H9 (cell line): ENCODE measurements around the gene FGF10. TPM values are rescaled to one million over a fixed set of nuclear protein-coding genes. Genes with fewer than 3 reads are reported as not detected.

Experiments
- DNase-seq: peaks from one replicate; pipeline ENCODE4 v3.0.0-alpha.2; 2017
- H2AFZ ChIP-seq: one replicate; pipeline ENCODE4 v1.6.1; 2013; ENCODE audit warnings: mild to moderate bottlenecking, low read length, control low read depth, moderate library complexity
- H2AK5ac ChIP-seq: 2 replicates; pipeline ENCODE4 v1.6.1; 2013; ENCODE audit warnings: low read length, control low read depth, mixed read lengths; ENCODE audit not compliant: insufficient read length
- H2BK120ac ChIP-seq: one replicate; pipeline ENCODE4 v1.6.1; 2013; ENCODE audit warnings: low read depth, mild to moderate bottlenecking, low read length, control low read depth, inconsistent platforms; ENCODE audit not compliant: poor library complexity, severe bottlenecking
- H2BK12ac ChIP-seq: 2 replicates; pipeline ENCODE4 v1.6.1; 2013; ENCODE audit warnings: low read length, control low read depth, mixed read lengths, low read depth; ENCODE audit not compliant: insufficient read length
- H2BK15ac ChIP-seq: 2 replicates; pipeline ENCODE4 v1.6.1; 2013; ENCODE audit warnings: low read depth, low read length, control low read depth
- H2BK20ac ChIP-seq: one replicate; pipeline ENCODE4 v1.6.1; 2013; ENCODE audit warnings: low read depth, mild to moderate bottlenecking, low read length, control low read depth, inconsistent platforms; ENCODE audit not compliant: poor library complexity, severe bottlenecking
- H2BK5ac ChIP-seq: 2 replicates; pipeline ENCODE4 v1.6.1; 2013; ENCODE audit warnings: low read length, control low read depth, mixed read lengths; ENCODE audit not compliant: insufficient read length
- H3K14ac ChIP-seq: 2 replicates; pipeline ENCODE4 v1.6.1; 2013; ENCODE audit warnings: low read length, control low read depth; ENCODE audit not compliant: insufficient read depth
- H3K18ac ChIP-seq: 2 replicates; pipeline ENCODE4 v1.6.1; 2013; ENCODE audit warnings: low read depth, mild to moderate bottlenecking, mixed read lengths, low read length, control low read depth; ENCODE audit not compliant: insufficient read length
- H3K23ac ChIP-seq: 2 replicates; pipeline ENCODE4 v1.6.1; 2013; ENCODE audit warnings: low read length, control low read depth, mixed read lengths, low read depth; ENCODE audit not compliant: insufficient read length
- H3K23me2 ChIP-seq: 2 replicates; pipeline ENCODE4 v1.6.1; 2013; ENCODE audit warnings: low read depth, mild to moderate bottlenecking, mixed read lengths, low read length, control low read depth; ENCODE audit not compliant: insufficient read length, poor library complexity, severe bottlenecking
- H3K27ac ChIP-seq: 2 replicates; pipeline ENCODE4 v1.5.1; 2013; ENCODE audit warnings: low read length, control low read depth, mixed read lengths, low read depth; ENCODE audit not compliant: insufficient read length
- H3K27me3 ChIP-seq: 2 replicates; pipeline ENCODE4 v1.6.1; 2013; ENCODE audit warnings: low read length, control low read depth, inconsistent platforms; ENCODE audit not compliant: insufficient read depth
- H3K4ac ChIP-seq: 2 replicates; pipeline ENCODE4 v1.6.1; 2013; ENCODE audit warnings: low read depth, mild to moderate bottlenecking, control low read depth, inconsistent platforms, low read length, moderate library complexity
- H3K4me1 ChIP-seq: 2 replicates; pipeline ENCODE4 v1.6.1; 2013; ENCODE audit warnings: low read length, control low read depth, inconsistent platforms; ENCODE audit not compliant: insufficient read depth
- H3K4me2 ChIP-seq: 2 replicates; pipeline ENCODE4 v1.6.1; 2013; ENCODE audit warnings: low read length, control low read depth, mixed read lengths; ENCODE audit not compliant: insufficient read length, insufficient read depth
- H3K56ac ChIP-seq: 2 replicates; pipeline ENCODE4 v1.6.1; 2013; ENCODE audit warnings: low read depth, mild to moderate bottlenecking, mixed read lengths, low read length, control low read depth; ENCODE audit not compliant: insufficient read length
- H3K79me1 ChIP-seq: 2 replicates; pipeline ENCODE4 v1.6.1; 2013; ENCODE audit warnings: low read depth, mild to moderate bottlenecking, moderate library complexity, low read length, control low read depth, inconsistent platforms; ENCODE audit not compliant: insufficient read depth, poor library complexity, severe bottlenecking
- H3K79me2 ChIP-seq: 2 replicates; pipeline ENCODE4 v1.6.1; 2013; ENCODE audit warnings: low read length, control low read depth, inconsistent platforms; ENCODE audit not compliant: insufficient read depth
- H3K9ac ChIP-seq: 2 replicates; pipeline ENCODE4 v1.6.1; 2013; ENCODE audit warnings: low read length, control low read depth, mixed read lengths; ENCODE audit not compliant: insufficient read length; ENCODE audit errors: extremely low read depth
- H3K9me3 ChIP-seq: one replicate; pipeline ENCODE4 v1.6.1; 2013; ENCODE audit warnings: low read depth, low read length, inconsistent platforms; ENCODE audit not compliant: control insufficient read depth
- H3T11ph ChIP-seq: one replicate; pipeline ENCODE4 v1.6.1; 2013; ENCODE audit warnings: mild to moderate bottlenecking, low read length, control low read depth, inconsistent platforms
- H4K20me1 ChIP-seq: one replicate; pipeline ENCODE4 v1.6.1; 2013; ENCODE audit not compliant: control insufficient read depth, insufficient read length, insufficient read depth
- H4K5ac ChIP-seq: 2 replicates; pipeline ENCODE4 v1.6.1; 2013; ENCODE audit warnings: low read depth, mild to moderate bottlenecking, mixed read lengths, low read length, control low read depth; ENCODE audit not compliant: insufficient read length
- H4K8ac ChIP-seq: replicated peaks from 2 replicates; pipeline ENCODE4 v1.6.1; 2013; ENCODE audit warnings: low read length, control low read depth, mixed read lengths, low read depth; ENCODE audit not compliant: insufficient read length
- H4K91ac ChIP-seq: 2 replicates; pipeline ENCODE4 v1.6.1; 2013; ENCODE audit warnings: low read depth, mild to moderate bottlenecking, moderate library complexity, mixed read lengths, low read length, control low read depth; ENCODE audit not compliant: insufficient read length
- H3K27ac Mint-ChIP-seq, 3 experiments: 2 replicates in 2 of 3; 3 replicates in 1 of 3; pipeline ENCODE4 v1.8.0; 2020 to 2021; ENCODE audit warnings: mixed read lengths in 3 of 3, mild to moderate bottlenecking in 1 of 3, moderate library complexity in 1 of 3
- H3K27me3 Mint-ChIP-seq: 2 replicates; pipeline ENCODE4 v1.8.0; 2021; ENCODE audit warnings: low read depth, mild to moderate bottlenecking, moderate library complexity, mixed read lengths
- H3K36me3 Mint-ChIP-seq, 3 experiments: 2 replicates in 2 of 3; 3 replicates in 1 of 3; pipeline ENCODE4 v1.8.0; 2020 to 2021; ENCODE audit warnings: low read depth in 3 of 3, mixed read lengths in 3 of 3; ENCODE audit not compliant: insufficient read depth in 1 of 3
- H3K4me1 Mint-ChIP-seq, 2 experiments: 2 replicates each; pipeline ENCODE4 v1.8.0; 2020; ENCODE audit warnings: mixed read lengths in 2 of 2
- H3K4me3 Mint-ChIP-seq, 2 experiments: 2 replicates in 1 of 2; 3 replicates in 1 of 2; pipeline ENCODE4 v1.8.0; 2020 to 2021; ENCODE audit warnings: mild to moderate bottlenecking in 2 of 2, mixed read lengths in 2 of 2, moderate library complexity in 1 of 2
- H3K9me3 Mint-ChIP-seq, 2 experiments: 2 replicates in 1 of 2; 3 replicates in 1 of 2; pipeline ENCODE4 v1.8.0; 2020; ENCODE audit warnings: mild to moderate bottlenecking in 2 of 2, mixed read lengths in 2 of 2, moderate library complexity in 1 of 2
- WGBS: extraction: QIAGEN DNeasy Blood & Tissue Kit; methylation state at CpG from one replicate; pipeline ENCODE4 v1.1.7; 2013; ENCODE audit warnings: missing lambda C conversion rate, low lambda C conversion rate, mixed read lengths; ENCODE audit not compliant: insufficient read length; ENCODE audit errors: extremely low coverage; 5-methylcytosine and 5-hydroxymethylcytosine counted together
- total RNA-seq: library from RNA; stranded (reverse); gene quantifications from 2 replicates; pipeline ENCODE4 v1.2.1, GENCODE V29; 2021
- TF ChIP-seq, protein P1 (sequence below): fragments of 200-600 bp; sonication (generic); conservative IDR thresholded peaks from 3 replicates; pipeline ENCODE4 v1.8.0; 2021; ENCODE audit warnings: antibody characterized with exemption, mild to moderate bottlenecking

FGF10 gene
- total RNA-seq, 1 experiment from 2014 or later = not detected

DNA sequence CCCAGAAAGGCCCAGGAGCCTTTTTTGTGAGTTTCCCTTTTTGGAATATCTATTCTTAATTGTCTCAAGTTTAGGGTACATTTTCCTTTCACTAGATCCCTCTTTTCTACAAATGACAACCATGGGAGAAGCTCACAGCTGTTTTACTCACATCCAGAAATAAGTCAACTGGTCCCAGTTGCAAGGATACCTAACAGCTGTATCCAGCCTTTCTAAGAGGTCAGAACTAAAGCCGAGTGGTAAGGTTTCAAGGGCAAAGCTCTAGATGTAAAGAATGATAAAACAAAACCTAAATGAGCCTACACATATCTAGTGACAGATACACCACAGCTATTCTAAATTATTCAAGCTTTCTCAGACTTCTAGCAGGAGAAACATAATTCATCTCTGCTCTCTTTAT is 4.4 kb downstream of the FGF10 start:
- DNase-seq = no peak
- no peak overlapping the region for H3K18ac ChIP-seq
- WGBS = no CpG with 5 or more reads among the region's 1 CpG
- H3K9me3 ChIP-seq = no peaks in the 10 kb centered on the region
- no peak overlapping the region for H2BK12ac ChIP-seq
- H3K27me3 Mint-ChIP-seq = peaks cover 42% of the 10 kb centered on the region
- H3K27ac Mint-ChIP-seq = no peak overlapping the region
- no peak overlapping the region for H2BK5ac ChIP-seq
- peaks cover 20% of the 10 kb centered on the region for H3K23me2 ChIP-seq
- H3K79me1 ChIP-seq = no peaks in the 10 kb centered on the region
- no peak overlapping the region for H3K56ac ChIP-seq
- no peak overlapping the region for H2BK120ac ChIP-seq
- H2AK5ac ChIP-seq = no peak overlapping the region
- no peaks in the 10 kb centered on the region; the same call in 1 of the 2 replicates for H3K4me1 ChIP-seq
- H3K4me2 ChIP-seq = no peak overlapping the region
- no peak overlapping the region for H3K9ac ChIP-seq
- H2BK15ac ChIP-seq = no peak overlapping the region
- no peaks in the 10 kb centered on the region for H4K20me1 ChIP-seq
- no peak overlapping the region for H3K23ac ChIP-seq
- no peaks in the 10 kb centered on the region for H3K9me3 Mint-ChIP-seq
- peaks cover 23 to 26% of the 10 kb centered on the region in 2 experiments for H3K4me1 Mint-ChIP-seq
- no peak overlapping the region for H3T11ph ChIP-seq
- H3K4me3 Mint-ChIP-seq = no peak overlapping the region
- no peak overlapping the region for H4K8ac ChIP-seq
- no peak overlapping the region for H2AFZ ChIP-seq
- H3K4ac ChIP-seq = no peak overlapping the region
- H3K27me3 ChIP-seq = peaks cover 21% of the 10 kb centered on the region; the same call in 1 of the 2 replicates
- TF ChIP-seq, protein P1, sequence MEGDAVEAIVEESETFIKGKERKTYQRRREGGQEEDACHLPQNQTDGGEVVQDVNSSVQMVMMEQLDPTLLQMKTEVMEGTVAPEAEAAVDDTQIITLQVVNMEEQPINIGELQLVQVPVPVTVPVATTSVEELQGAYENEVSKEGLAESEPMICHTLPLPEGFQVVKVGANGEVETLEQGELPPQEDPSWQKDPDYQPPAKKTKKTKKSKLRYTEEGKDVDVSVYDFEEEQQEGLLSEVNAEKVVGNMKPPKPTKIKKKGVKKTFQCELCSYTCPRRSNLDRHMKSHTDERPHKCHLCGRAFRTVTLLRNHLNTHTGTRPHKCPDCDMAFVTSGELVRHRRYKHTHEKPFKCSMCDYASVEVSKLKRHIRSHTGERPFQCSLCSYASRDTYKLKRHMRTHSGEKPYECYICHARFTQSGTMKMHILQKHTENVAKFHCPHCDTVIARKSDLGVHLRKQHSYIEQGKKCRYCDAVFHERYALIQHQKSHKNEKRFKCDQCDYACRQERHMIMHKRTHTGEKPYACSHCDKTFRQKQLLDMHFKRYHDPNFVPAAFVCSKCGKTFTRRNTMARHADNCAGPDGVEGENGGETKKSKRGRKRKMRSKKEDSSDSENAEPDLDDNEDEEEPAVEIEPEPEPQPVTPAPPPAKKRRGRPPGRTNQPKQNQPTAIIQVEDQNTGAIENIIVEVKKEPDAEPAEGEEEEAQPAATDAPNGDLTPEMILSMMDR = no peak
- H3K14ac ChIP-seq = no peak overlapping the region
- H3K36me3 Mint-ChIP-seq = no peaks in the 10 kb centered on the region
- H2BK20ac ChIP-seq = no peak overlapping the region
- no peak overlapping the region for H3K27ac ChIP-seq
- no peak overlapping the region for H4K91ac ChIP-seq
- H3K79me2 ChIP-seq = no peaks in the 10 kb centered on the region
- no peak overlapping the region for H4K5ac ChIP-seq
